BJ (cell line): Measurements from ENCODE around the gene HNRNPA2B1. TPM values are rescaled to one million over a fixed set of nuclear protein-coding genes. Genes with fewer than 3 reads are reported as not detected.

Experiments
- CTCF ChIA-PET: fragments of 350-600 bp; formaldehyde crosslinking; extraction: SDS; loops from one replicate; lab custom pipeline; 2021; ENCODE audit warnings: antibody characterized with exemption, inconsistent platforms; lab: Yijun Ruan, JAX
- POLR2A ChIA-PET: fragments of 300-600 bp; sonication (Branson Sonifier 250); formaldehyde crosslinking; extraction: SDS; loops from one replicate; lab custom pipeline; 2021; ENCODE audit warnings: antibody characterized with exemption; lab: Charles Lee
- DNase-seq: peaks from one replicate; pipeline ENCODE4 v3.0.0-alpha.2; 2011; ENCODE audit warnings: low read depth
- H3K27me3 ChIP-seq: 2 replicates; pipeline ENCODE4 v1.6.0; 2011; ENCODE audit warnings: low read length; ENCODE audit not compliant: control insufficient read depth, insufficient read depth
- H3K36me3 ChIP-seq: 2 replicates; pipeline ENCODE4 v1.5.1; 2011; ENCODE audit warnings: low read length; ENCODE audit not compliant: control insufficient read depth, insufficient read depth
- H3K4me3 ChIP-seq: 2 replicates; pipeline ENCODE4 v1.5.1; 2011; ENCODE audit warnings: low read depth, mild to moderate bottlenecking, control low read depth, low read length
- CTCF ChIP-seq: IDR thresholded peaks from 2 replicates; pipeline ENCODE4 v1.5.1; 2011; ENCODE audit warnings: low read depth, mild to moderate bottlenecking, control low read depth, inconsistent platforms, low read length, moderate library complexity; ENCODE audit not compliant: insufficient read depth
- polyA plus RNA-seq: library from polyadenylated mRNA; depleted of rRNA; stranded (reverse); fragments of >200 nt; gene quantifications from 2 replicates; pipeline ENCODE4 v1.2.3, GENCODE V29; 2011

HNRNPA2B1 gene
- polyA plus RNA-seq, 1 experiment: 139 TPM

- Histone ChIP-seq H3K27me3 (no peaks in the 10 kb centered on the region), H3K36me3 (peaks cover 18% of the 10 kb centered on the region), H3K4me3 (no peak overlapping the region)
- no peak for TF ChIP-seq CTCF
- POLR2A ChIA-PET: no interaction called here
- DNase-seq: no peak
- CTCF ChIA-PET: interaction anchor here (1.0 to 1.2 kb wide), 2 partner anchors 37 to 101 kb away, joined by 3 read pairs; no protein-coding TSS in a partner anchor
Observed at GRCh38 chr7:26191233-26191973, 9.1 kb downstream of the HNRNPA2B1 start.

DNA sequence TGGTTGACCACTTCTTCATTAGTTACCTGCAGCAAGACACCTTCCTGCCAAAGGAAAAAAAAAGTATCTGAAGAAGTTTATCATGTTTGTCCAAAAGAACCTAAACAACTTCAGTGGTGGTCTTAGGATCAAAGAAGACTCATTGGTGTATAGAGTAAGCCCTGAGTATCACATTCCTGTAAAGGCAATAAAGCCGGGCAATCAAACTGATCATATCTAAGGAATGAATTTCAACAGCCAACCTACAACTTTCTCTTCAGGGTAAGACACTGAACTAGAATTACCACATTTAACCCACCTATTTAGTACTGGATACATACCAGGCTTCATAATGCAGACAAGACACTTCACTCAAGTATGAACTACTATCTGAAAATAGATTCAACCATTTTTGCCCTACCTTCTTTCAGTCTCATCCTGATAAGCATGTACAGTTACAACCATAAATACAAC lies 10.1 kb downstream of the HNRNPA2B1 start:
- H3K36me3 ChIP-seq: peaks cover 16% of the 10 kb centered on the region
- DNase-seq: no peak
- no peaks in the 10 kb centered on the region for H3K27me3 ChIP-seq
- no peak overlapping the region for H3K4me3 ChIP-seq
- ChIA-PET CTCF (no interaction called here), POLR2A (no interaction called here)
- TF ChIP-seq CTCF: no peak

- DNase-seq: no peak
- Histone ChIP-seq H3K36me3 (peaks cover 13% of the 10 kb centered on the region), H3K27me3 (no peaks in the 10 kb centered on the region), H3K4me3 (no peak overlapping the region)
- no peak for TF ChIP-seq CTCF
- CTCF ChIA-PET: interaction anchor here (2.3 to 3.6 kb wide), 2 partner anchors 8 to 99 kb away, joined by 10 to 28 read pairs; no protein-coding TSS in a partner anchor
- POLR2A ChIA-PET: no interaction called here
Observed at GRCh38 chr7:26189697-26190096, 10.8 kb downstream of the HNRNPA2B1 start.

- H3K27me3 ChIP-seq: no peaks in the 10 kb centered on the region
- DNase-seq: no peak
- H3K4me3 ChIP-seq: no peak overlapping the region
- ChIA-PET CTCF (interaction anchor here (1.0 to 3.6 kb wide), 3 partner anchors 9 to 98 kb away, joined by 3 to 28 read pairs (median 10); no protein-coding TSS in a partner anchor), POLR2A (interaction anchor here (0.6 kb wide), 1 partner anchor 8 kb away, joined by 3 read pairs; no protein-coding TSS in a partner anchor)
- no peak for TF ChIP-seq CTCF
- H3K36me3 ChIP-seq: peaks cover 9% of the 10 kb centered on the region
Observed at GRCh38 chr7:26188957-26189541, 11.5 kb downstream of the HNRNPA2B1 start.

GRCh38 chr7:26188206-26188956 lies 12.2 kb downstream of the HNRNPA2B1 start:
- Histone ChIP-seq H3K4me3 (no peak overlapping the region), H3K36me3 (peaks cover 9% of the 10 kb centered on the region), H3K27me3 (no peaks in the 10 kb centered on the region)
- POLR2A ChIA-PET: no interaction called here
- no peak for TF ChIP-seq CTCF
- CTCF ChIA-PET: interaction anchor here (1.0 to 3.6 kb wide), 4 partner anchors 9 to 98 kb away, joined by 3 to 28 read pairs (median 7); no protein-coding TSS in a partner anchor
- DNase-seq: no peak
